D721Med (cell line): ENCODE data around the gene TRPC4.

Experiments used
- DNase-seq: peaks from one replicate; pipeline ENCODE4 v3.0.0; 2011; ENCODE audit warnings: low spot score; ENCODE audit not compliant: insufficient read length
- FAIRE-seq: peaks from 2 replicates; lab custom pipeline; 2011; peaks lifted over from hg19 to GRCh38; lab: Jason Lieb, UNC
- CTCF ChIP-seq: IDR thresholded peaks from 2 replicates; pipeline ENCODE4 v1.5.1; 2012; ENCODE audit warnings: mild to moderate bottlenecking, control low read depth; ENCODE audit not compliant: insufficient read depth; ENCODE audit errors: missing control alignments

TRPC4 gene

GRCh38 chr13:37695200-37695599 is 174.4 kb downstream of the TRPC4 start:
- no peak for DNase-seq
- no peak for FAIRE-seq
- TF ChIP-seq CTCF: no peak

- FAIRE-seq (no peak), DNase-seq (no peak)
- TF ChIP-seq CTCF: no peak
Measured at GRCh38 chr13:37690361-37690760, 179.2 kb downstream of the TRPC4 start.

- DNase-seq (no peak), FAIRE-seq (no peak)
- no peak for TF ChIP-seq CTCF
Measured at GRCh38 chr13:37686501-37686900, 183.1 kb downstream of the TRPC4 start.

- FAIRE-seq: peak; percentile 80
- no peak for DNase-seq
- TF ChIP-seq CTCF: no peak
Measured at GRCh38 chr13:37685206-37685605, 184.4 kb downstream of the TRPC4 start.

GRCh38 chr13:37682496-37682895 is 187.1 kb downstream of the TRPC4 start:
- no peak for TF ChIP-seq CTCF
- FAIRE-seq: no peak
- no peak for DNase-seq

- no peak for TF ChIP-seq CTCF
- FAIRE-seq: no peak
- DNase-seq: no peak
Measured at GRCh38 chr13:37681281-37682032, 188.1 kb downstream of the TRPC4 start.

- DNase-seq: no peak
- TF ChIP-seq CTCF: no peak
- no peak for FAIRE-seq
Measured at GRCh38 chr13:37680137-37680536, 189.4 kb downstream of the TRPC4 start.
